ENCODE results near the gene SGIP1. TPM values are rescaled to one million over a fixed set of nuclear protein-coding genes. Genes with fewer than 3 reads are reported as not detected.

SGIP1 gene
- total and polyA plus RNA-seq, 2 of the 4 experiments (the other 2 are of a cell fraction): 27.1 to 42.7 TPM

DNA sequence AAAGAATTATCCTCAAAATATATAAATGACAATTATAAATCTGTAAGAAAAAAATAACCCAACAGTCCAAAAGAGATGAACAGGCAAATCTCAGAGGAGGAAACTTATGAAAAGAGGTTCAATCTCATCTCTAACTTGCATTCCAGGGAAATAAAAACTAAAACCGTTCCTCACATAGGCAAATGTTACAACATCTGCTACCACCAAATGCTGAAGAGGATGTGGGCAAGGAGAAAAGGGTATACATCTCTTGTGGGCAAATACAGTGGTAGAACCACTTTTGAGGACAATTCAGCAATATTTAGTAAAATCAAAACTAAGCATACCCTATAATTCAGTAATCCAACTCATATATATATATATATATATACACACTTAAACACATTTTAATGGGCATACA lies 33.7 kb upstream of the SGIP1 start:
- Histone ChIP-seq H2BK15ac (ENCODE audit: low read depth, low read length) (no peak overlapping the region), H2BK5ac (ENCODE audit: low read depth, low read length, poor library complexity, severe bottlenecking) (no peak overlapping the region), H2AK5ac (ENCODE audit: low read depth, low read length) (no peak overlapping the region), H3K79me1 (ENCODE audit: low read depth in 1 of 2, low read length in 2 of 2) (no peaks in the 10 kb centered on the region; a peak in 1 of 4 replicates), H4K8ac (ENCODE audit: low read depth in 2 of 2, low read length in 2 of 2) (no peak overlapping the region), H4K91ac (ENCODE audit: insufficient read depth, low read depth, low read length) (no peak overlapping the region), H3K9me3 (ENCODE audit: control insufficient read depth, insufficient read depth, low read length) (no peaks in the 10 kb centered on the region), H2BK120ac (ENCODE audit: low read depth, low read length) (no peak overlapping the region), H3K4ac (ENCODE audit: low read depth, low read length) (no peak overlapping the region), H2AK9ac (replicated peaks; ENCODE audit: low read depth, low read length, poor library complexity) (no peak overlapping the region), H3K9ac (ENCODE audit: low read depth, low read length) (no peak overlapping the region), H4K20me1 (ENCODE audit: insufficient read depth, low read length) (no peaks in the 10 kb centered on the region), H2AFZ (replicated peaks; ENCODE audit: low read length, poor library complexity) (no peak overlapping the region), H4K5ac (ENCODE audit: low read depth, low read length) (no peak overlapping the region), H3K4me1 (ENCODE audit: control insufficient read depth, insufficient read depth, low read length) (no peaks in the 10 kb centered on the region), H3K9me1 (ENCODE audit: insufficient read depth, low read length) (no peaks in the 10 kb centered on the region), H3K23ac (ENCODE audit: low read depth, low read length) (no peak overlapping the region), H2BK20ac (ENCODE audit: low read depth, low read length) (no peak overlapping the region), H3K36me3 (ENCODE audit: control insufficient read depth, insufficient read depth, low read length) (no peaks in the 10 kb centered on the region), H3K4me2 (ENCODE audit: low read depth, low read length) (no peak overlapping the region), H3K14ac (replicated peaks; ENCODE audit: low read depth, low read length) (no peak overlapping the region), H3K56ac (ENCODE audit: extremely low read depth, insufficient read depth, low read length) (no peak overlapping the region), H3K18ac (ENCODE audit: low read depth, low read length) (no peak overlapping the region), H3K4me3 (ENCODE audit: insufficient read depth, low read depth, low read length) (no peak overlapping the region), H3K27me3 (ENCODE audit: control insufficient read depth, insufficient read depth, low read length) (no peaks in the 10 kb centered on the region), H3K27ac (ENCODE audit: insufficient read depth, low read length) (no peak overlapping the region)
- intact Hi-C loops (cut with micrococcal nuclease): loop anchor here (5.0 kb wide), 1 partner anchor 128 kb away; no protein-coding TSS in a partner anchor
- ATAC-seq (ENCODE audit: low read depth) (no peak), DNase-seq (no peak)
- in situ Hi-C loops (cut with MboI; ENCODE audit: low sequenced_read_pairs): no loop called here
- ChIA-PET POLR2A (ENCODE audit: unreplicated experiment) (no interaction called here), CTCF (no interaction called here)
- BruUV-seq (replicated peaks): no TSS peak
- dilution Hi-C loops (cut with HindIII; ENCODE audit: low sequenced_read_pairs, unreplicated experiment): no loop called here
- no CpG with 5 or more reads among the region's 1 CpG for WGBS, 2 experiments (ENCODE audit: extremely low coverage in 2 of 2, insufficient read length in 1 of 2)
- no peak for TF ChIP-seq RAD21 (IDR thresholded peaks at IDR 0.05; ENCODE audit: low read length)
- TF ChIP-seq FOS (IDR thresholded peaks at IDR 0.05; ENCODE audit: low read depth, low read length): no peak
- no peak for TF ChIP-seq SMC3 (IDR thresholded peaks at IDR 0.05; ENCODE audit: low read depth, low read length)
- TF ChIP-seq, protein P1, sequence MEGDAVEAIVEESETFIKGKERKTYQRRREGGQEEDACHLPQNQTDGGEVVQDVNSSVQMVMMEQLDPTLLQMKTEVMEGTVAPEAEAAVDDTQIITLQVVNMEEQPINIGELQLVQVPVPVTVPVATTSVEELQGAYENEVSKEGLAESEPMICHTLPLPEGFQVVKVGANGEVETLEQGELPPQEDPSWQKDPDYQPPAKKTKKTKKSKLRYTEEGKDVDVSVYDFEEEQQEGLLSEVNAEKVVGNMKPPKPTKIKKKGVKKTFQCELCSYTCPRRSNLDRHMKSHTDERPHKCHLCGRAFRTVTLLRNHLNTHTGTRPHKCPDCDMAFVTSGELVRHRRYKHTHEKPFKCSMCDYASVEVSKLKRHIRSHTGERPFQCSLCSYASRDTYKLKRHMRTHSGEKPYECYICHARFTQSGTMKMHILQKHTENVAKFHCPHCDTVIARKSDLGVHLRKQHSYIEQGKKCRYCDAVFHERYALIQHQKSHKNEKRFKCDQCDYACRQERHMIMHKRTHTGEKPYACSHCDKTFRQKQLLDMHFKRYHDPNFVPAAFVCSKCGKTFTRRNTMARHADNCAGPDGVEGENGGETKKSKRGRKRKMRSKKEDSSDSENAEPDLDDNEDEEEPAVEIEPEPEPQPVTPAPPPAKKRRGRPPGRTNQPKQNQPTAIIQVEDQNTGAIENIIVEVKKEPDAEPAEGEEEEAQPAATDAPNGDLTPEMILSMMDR (conservative IDR thresholded peaks at IDR 0.05; ENCODE audit: low read depth, low read length): no peak
- TF ChIP-seq NFE2L2 (IDR thresholded peaks at IDR 0.05; ENCODE audit: low read depth, low read length): no peak
- TF ChIP-seq RFX5 (IDR thresholded peaks at IDR 0.05; ENCODE audit: low read depth, low read length): no peak
- no peak for TF ChIP-seq MAFK (IDR thresholded peaks at IDR 0.05; ENCODE audit: low read depth, low read length)
- TF ChIP-seq CEBPB (IDR thresholded peaks at IDR 0.05; ENCODE audit: low read depth, low read length): no peak
- TF ChIP-seq RCOR1 (IDR thresholded peaks at IDR 0.05; ENCODE audit: insufficient replicate concordance, low read length): no peak
- TF ChIP-seq BHLHE40 (IDR thresholded peaks at IDR 0.05; ENCODE audit: low read depth, low read length): no peak
- TF ChIP-seq, protein P2, sequence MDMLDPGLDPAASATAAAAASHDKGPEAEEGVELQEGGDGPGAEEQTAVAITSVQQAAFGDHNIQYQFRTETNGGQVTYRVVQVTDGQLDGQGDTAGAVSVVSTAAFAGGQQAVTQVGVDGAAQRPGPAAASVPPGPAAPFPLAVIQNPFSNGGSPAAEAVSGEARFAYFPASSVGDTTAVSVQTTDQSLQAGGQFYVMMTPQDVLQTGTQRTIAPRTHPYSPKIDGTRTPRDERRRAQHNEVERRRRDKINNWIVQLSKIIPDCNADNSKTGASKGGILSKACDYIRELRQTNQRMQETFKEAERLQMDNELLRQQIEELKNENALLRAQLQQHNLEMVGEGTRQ (IDR thresholded peaks at IDR 0.05; ENCODE audit: low read depth, low read length): no peak
- TF ChIP-seq POLR2A (IDR thresholded peaks at IDR 0.05; ENCODE audit: low read depth, low read length): no peak
- TF ChIP-seq CHD1 (IDR thresholded peaks at IDR 0.05; ENCODE audit: low read depth, low read length): no peak
- TF ChIP-seq, protein P3, sequence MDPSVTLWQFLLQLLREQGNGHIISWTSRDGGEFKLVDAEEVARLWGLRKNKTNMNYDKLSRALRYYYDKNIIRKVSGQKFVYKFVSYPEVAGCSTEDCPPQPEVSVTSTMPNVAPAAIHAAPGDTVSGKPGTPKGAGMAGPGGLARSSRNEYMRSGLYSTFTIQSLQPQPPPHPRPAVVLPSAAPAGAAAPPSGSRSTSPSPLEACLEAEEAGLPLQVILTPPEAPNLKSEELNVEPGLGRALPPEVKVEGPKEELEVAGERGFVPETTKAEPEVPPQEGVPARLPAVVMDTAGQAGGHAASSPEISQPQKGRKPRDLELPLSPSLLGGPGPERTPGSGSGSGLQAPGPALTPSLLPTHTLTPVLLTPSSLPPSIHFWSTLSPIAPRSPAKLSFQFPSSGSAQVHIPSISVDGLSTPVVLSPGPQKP (IDR thresholded peaks at IDR 0.05; ENCODE audit: borderline replicate concordance, low read depth, low read length): no peak
- no peak for TF ChIP-seq MAZ (IDR thresholded peaks at IDR 0.05; ENCODE audit: borderline replicate concordance, low read depth, low read length)
- TF ChIP-seq MXI1 (IDR thresholded peaks at IDR 0.05; ENCODE audit: borderline replicate concordance, low read depth, low read length): no peak

All from IMR-90 (cell line).